ENCODE data around the gene SMPD3.

SMPD3 gene

GRCh38 chr16:68367440-68367839 is 80.9 kb downstream of the SMPD3 start:
- no peak for DNase-seq

- DNase-seq, result peak; percentile 25
These were observed 81.3 kb downstream of the SMPD3 start for GRCh38 chr16:68367030-68367429.

- no peak for DNase-seq
These were observed 82.2 kb downstream of the SMPD3 start for GRCh38 chr16:68366062-68366461.

GRCh38 chr16:68365167-68365817 is 83.0 kb downstream of the SMPD3 start:
- DNase-seq, result no peak

GRCh38 chr16:68364561-68364998 is 83.7 kb downstream of the SMPD3 start:
- DNase-seq, result peak; percentile 70

DNA sequence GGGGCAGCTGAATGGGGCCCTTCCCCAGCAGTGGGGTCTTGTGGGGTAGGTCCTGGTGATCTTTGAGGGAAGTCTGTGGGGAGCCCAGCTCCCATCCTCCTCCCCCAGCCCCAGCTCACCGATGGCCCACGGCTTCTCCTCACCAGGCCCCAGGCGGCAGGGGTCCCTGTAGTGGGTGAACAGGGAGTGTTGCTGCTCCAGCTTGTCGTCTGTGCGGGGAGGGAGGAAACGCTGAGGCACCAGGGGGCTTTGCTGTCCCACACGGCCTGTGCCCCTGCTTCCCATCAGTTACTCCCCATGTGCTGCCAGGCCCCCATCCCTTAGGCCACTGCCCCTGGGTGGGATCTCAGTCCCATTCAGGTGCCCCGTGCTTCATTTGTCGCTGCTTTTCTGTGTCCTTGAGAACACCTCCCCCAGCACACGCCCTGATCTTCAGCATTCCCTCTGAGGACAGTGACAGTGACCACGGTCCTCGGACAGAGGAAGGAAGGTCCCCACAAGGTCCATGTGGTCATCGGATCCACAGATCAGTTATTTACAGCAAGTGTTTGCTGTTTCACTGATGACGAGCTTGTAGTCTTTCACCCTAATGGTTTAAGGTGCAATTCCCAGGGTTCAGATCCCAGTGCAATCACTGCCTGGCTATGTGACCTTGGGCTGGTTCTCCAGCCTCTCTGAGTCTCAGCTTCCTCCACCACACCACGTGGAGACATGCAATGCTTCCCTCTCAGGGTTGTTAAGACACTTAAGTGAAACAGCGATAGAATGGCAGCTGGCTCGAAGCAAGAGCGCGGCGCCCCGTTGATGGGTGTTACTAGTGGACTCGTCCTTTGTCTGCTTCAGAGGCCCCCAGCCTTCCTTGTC is 84.4 kb downstream of the SMPD3 start:
- DNase-seq, result no peak

- DNase-seq, result no peak
These were observed 85.2 kb downstream of the SMPD3 start for GRCh38 chr16:68362947-68363657.

- DNase-seq, result no peak
These were observed 85.9 kb downstream of the SMPD3 start for GRCh38 chr16:68362262-68362913.

DNA sequence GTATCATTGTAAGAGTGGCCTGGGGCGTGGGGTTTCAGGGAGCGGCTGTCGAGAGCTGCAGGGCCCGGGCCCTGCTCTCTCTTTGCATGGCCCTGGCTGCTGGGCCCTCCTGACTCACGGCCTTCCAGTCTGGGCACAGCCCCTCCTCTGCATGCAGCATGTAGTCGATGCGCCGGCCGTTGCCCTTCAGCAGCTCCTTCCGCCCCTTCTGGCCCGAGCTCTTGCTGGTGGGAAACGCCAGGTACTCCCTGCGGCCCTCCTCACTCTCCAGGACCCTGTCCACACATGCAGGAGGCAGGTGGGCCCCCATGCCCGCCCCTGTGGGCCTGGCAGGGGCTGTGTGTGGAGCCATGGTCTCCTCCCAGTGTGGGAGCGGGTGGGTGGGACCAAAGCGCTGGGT is 86.8 kb downstream of the SMPD3 start:
- no peak for DNase-seq

- no peak for DNase-seq
These were observed 87.4 kb downstream of the SMPD3 start for GRCh38 chr16:68360956-68361355.

DNA sequence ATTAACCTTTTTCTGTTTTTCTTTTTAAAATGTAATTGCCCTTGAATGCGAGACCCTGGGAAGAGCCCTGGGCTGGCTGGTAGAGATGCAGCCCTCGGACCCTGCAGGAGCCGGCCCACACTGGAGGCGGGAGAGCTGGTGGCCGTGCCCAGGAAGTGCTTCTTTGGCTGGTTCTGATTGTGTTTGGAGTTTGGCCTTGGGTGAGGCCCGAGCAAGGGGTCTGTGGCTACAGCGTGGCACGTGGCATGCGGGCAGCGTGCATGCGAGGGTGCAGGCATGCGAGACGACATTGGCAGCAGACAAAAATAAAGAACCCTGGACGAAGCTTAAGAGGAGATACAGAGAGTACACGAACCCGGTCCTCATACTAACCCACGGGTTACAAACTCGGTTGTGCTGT is 87.8 kb downstream of the SMPD3 start:
- DNase-seq, result no peak

DNA sequence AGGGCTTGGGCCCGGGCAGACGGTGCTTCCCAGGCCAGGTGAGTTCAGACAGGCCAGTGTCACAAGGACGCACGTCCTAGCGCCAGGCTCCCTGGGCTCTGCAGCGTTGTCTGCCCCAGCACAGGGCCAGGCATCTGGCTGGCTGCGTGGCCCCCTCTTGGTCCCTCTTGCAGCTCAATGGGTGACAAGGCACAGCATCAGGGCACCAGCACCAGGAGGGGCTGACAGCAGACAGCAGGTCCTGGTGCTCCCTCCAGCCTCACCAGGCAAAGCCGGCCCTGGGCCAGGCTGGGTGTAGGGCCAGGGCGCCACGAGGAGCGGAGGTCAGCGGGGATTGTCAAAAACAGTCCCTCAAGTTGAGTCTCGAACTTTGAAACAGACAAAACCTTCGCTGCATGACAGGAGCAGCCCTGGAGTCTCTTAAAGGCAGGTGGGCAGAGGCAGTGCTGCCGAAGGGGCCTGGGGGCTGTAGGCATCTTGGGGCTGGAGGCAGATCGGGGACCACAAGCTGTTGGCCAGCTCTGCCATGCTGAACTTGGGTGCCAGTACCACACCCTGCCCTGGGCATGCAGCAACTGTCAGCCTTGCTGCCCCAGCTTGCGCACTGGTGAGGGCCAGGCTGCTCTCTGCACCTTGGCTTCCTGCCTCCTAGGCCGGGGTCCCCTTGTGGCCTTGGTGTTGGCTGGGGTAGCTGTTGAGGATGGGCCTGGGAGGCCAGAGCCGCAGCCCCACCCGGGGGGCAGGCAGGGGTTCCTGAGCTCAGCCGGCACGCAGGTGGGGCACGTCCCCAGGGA is 88.7 kb downstream of the SMPD3 start:
- no peak for DNase-seq

DNA sequence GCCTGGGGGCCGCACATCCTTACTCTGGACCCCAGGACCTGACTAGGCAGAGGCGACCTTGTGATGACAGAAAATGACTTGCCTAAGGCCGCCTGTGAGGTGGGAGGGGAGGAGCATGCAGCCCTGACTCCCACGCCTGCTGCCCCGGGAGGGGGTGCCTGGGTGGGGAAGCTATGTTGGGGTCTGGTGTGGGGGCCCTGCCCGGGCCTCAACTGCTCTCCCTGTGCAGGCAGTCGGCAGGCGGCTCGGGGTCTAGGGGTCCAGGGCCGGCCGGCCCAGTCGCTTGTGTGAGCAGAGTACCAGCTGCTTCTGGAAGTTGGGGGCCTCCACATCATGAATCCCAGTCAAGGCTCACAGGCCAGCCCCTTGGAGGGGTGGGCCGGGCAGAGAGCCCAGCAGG is 89.4 kb downstream of the SMPD3 start:
- no peak for DNase-seq

DNA sequence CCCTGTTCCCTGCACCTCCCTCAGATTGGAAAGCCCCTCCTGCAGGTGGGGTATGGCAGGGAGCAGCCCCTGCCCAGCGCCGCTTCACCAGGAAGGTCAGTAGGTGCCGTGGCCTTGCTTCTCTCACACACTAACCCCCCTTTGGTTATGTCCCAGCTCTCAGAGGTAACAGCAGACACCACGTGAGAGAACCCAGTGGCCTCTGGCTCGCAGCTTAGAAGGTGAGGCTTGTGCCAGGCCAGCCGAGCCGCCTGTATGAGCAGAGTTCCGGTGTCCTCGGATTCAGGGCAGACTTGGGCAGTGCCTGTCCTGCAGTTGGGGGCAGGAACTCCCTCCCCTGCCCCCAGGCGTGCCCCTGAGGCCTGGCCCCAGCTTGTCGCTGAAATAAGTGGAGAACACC is 90.4 kb downstream of the SMPD3 start:
- DNase-seq, result no peak

DNA sequence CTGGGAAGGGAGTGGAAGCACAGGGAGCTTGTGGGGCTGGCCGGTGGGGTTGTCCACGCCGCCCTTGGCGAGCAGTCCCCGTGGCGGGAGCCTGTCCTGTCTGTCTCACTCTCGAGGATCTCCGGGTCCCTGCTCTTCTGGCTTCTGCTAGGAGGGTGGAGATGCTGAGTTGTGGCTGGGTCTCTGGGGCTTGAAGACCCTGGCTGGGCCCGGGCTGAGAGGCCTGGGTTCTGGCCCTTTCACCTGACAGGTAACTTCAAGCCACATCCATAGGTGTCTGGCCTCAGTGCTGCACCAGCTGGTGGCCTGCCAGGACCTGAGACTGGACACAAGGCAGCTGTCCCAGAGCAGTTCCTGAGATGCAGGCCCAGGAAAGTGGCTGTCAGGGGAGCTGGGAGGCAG is 90.8 kb downstream of the SMPD3 start:
- no peak for DNase-seq

DNA sequence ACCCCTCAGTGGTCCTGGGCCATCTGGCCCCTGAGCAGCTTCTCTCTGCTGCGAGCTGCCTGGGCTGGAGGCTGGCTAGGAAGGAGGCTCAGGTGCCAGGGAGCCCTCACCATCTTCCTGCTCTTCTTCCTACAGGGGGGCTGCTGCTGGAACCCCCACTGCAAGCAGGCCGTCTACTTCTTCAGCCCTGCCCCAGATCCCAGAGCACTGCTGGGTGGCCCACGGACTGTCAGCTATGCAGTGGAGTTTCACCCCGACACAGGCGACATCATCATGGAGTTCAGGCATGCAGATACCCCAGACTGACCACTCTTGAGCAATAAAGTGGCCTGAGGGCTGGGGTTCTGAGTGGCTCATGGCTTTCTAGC is 91.4 kb downstream of the SMPD3 start:
- no peak for DNase-seq

DNA sequence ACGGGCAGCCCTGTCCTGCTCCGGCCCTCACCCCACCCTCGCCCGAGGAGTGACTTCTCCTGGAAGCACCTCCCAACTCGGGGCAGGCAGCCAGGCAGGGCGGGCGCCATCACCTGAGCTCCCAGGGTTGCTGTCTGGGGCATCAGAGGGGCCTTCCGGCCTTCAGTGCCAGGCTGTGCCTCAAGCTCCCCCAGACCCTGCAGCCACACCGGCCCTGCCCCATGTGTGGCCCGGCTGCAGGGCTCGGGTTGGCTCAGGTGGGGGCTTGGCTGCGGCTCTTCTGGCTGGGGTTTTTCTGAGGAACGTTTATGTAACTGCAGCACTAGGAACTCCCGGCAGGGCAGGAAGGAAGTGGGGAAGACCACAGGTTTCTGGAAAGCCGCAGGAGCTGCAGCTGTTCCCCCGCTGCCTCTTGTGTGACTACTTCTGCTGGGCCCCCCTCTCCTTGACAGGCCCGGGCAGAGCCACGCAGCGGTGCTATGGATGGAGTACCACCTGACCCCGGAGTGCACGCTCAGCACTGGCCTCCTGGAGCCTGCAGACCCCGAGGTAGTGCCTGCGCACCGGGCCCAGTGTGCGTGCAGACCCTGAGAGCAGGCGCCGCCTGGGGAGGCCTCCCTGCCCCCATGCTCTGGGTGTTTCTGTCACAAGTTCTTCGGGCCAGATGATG is 91.9 kb downstream of the SMPD3 start:
- DNase-seq, result peak; percentile 95

DNA sequence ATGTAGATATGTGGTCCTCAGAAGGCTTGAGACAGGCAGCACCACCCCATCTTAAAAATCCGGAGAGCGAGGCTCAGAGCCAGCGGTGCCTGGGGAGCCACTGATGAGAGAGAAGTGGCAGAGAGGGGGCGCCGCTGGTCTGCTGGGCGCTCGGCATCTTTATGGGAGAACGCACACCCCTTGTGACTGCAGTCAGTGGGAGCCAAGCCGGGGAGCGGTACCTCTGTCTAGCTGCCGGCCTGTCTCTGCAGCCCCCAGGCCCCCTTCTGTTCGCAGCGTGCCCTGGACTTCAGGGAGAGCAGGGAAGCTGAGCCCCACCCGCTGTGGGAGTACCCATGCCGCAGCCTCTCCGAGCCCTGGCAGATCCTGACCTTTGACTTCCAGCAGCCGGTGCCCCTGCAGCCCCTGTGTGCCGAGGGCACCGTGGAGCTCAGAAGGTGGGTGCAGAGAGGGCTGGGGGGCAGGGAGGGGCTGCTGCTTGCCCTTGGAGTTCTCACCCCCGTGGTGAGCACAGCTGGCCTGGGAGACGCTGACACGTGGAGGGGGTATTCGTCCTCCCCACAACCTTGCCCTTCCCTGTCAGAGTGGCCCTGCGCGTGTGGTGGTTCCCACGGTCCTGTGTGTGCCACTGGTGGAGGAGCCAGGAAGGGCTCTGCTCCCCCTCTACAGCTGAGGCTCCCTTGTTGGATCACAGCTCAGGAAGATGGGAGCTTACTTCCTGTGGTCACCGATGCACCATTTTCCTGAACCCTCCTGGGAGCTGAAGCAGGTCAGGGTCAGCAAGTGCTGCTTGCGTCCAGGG is 92.7 kb downstream of the SMPD3 start:
- no peak for DNase-seq

DNA sequence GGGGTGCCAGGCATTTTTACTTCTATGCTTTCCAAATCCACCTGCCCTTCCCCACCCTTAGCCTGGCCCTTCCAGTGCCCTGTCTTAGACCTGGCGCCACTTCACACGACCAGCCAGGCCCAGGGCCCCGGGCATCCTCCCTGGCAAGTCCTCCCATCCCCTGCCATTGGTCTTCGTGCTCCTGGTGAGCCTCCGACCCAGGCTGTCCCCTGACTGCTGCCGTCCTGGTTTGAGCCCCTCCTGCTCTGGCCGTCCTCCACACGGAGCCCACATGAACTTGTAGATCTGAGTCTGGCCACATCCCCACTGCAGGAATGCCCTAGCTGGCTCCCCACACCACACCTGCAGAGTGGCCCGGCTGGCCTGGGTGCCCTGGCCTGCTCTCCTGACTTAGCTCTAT is 93.5 kb downstream of the SMPD3 start:
- no peak for DNase-seq

GRCh38 chr16:68353366-68353765 is 94.9 kb downstream of the SMPD3 start:
- DNase-seq, result no peak

DNA sequence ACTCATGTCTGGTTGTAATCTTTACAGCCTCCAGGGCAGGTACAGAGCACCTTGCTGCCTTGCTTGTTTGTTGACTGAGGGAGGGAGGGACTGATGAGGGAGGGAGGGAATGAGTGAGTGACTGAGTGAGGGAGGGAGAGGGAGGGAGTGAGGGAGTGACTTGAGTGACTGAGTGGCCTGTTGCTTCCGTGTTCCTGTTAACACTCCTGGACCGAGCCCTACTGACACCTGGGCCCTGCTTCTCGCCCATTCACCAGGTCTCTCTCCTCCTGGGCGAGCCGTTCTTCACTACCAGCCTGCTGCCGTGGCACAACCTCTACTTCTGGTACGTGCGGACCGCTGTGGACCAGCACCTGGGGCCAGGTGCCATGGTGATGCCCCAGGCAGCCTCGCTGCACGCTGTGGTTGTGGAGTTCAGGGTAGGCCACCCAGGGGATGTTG is 96.3 kb downstream of the SMPD3 start:
- no peak for DNase-seq
